Peyer's patch (tissue), 4 donors: Measurements from ENCODE around the gene DSCAML1.

ENCODE experiments used
- CTCF ChIP-seq, 6 experiments: fragments of 450-650 bp in 4 of 6; fragments of 200-600 bp in 2 of 6; sonication (generic) in 1 of 6; IDR thresholded peaks; one replicate each; pipeline ENCODE4 v1.5.1; 2017 to 2019; ENCODE audit warnings: antibody characterized with exemption in 6 of 6, mild to moderate bottlenecking in 3 of 6, moderate library complexity in 1 of 6
- POLR2A ChIP-seq, 2 donors: fragments of 450-650 bp; IDR thresholded peaks; one replicate each; pipeline ENCODE4 v1.5.1; 2017; ENCODE audit warnings: antibody characterized with exemption in 2 of 2, mild to moderate bottlenecking in 2 of 2, moderate library complexity in 2 of 2

GRCh38 chr11:117524468-117525183 is 272.4 kb downstream of the DSCAML1 start:
- TF ChIP-seq CTCF (IDR thresholded peaks at IDR 0.05) (no peak), POLR2A (IDR thresholded peaks at IDR 0.05) (no peak)
